HepG2 (cell line): Measurements from ENCODE around the gene CSDE1. TPM values are rescaled to one million over a fixed set of nuclear protein-coding genes. Genes with fewer than 3 reads are reported as not detected.

Experiments
- AGO2 ChIP-seq: fragments of 200-400 bp; formaldehyde crosslinking; optimal IDR thresholded peaks from 2 replicates; pipeline ENCODE3; 2017; ENCODE audit warnings: mild to moderate bottlenecking, low read depth, low read length, moderate library complexity
- CEBPB ChIP-seq: IDR thresholded peaks from 2 replicates; pipeline ENCODE4 v1.6.1; 2011; ENCODE audit warnings: low read depth, low read length, improper control_type of control experiment, borderline replicate concordance
- EP300 ChIP-seq, 3 experiments: sonication (generic) in 1 of 3; formaldehyde crosslinking in 1 of 3; IDR thresholded peaks; 2 replicates each; pipeline versions ENCODE4 v1.5.1 to v1.6.1; 2011 to 2020; ENCODE audit warnings: low read depth in 2 of 3, low read length in 2 of 3, borderline replicate concordance in 1 of 3, improper control_type of control experiment in 1 of 3, mild to moderate bottlenecking in 1 of 3, missing genetic modification reagents in 1 of 3, moderate library complexity in 1 of 3
- FOXK1 ChIP-seq: sonication (generic); formaldehyde crosslinking; IDR thresholded peaks from 2 replicates; pipeline ENCODE4 v1.4.0; 2020; ENCODE audit warnings: low read depth, missing genetic modification reagents, borderline replicate concordance
- GABPA ChIP-seq, 2 experiments: IDR thresholded peaks; 2 replicates each; pipeline ENCODE4 v1.6.1; 2011 to 2016; ENCODE audit warnings: low read depth in 2 of 2, low read length in 1 of 2, missing biosample characterization in 1 of 2, missing genetic modification characterization in 1 of 2
- HIC2 ChIP-seq: sonication (generic); formaldehyde crosslinking; IDR thresholded peaks from 2 replicates; pipeline ENCODE4 v1.9.0; 2022; ENCODE audit warnings: low read depth, missing genetic modification reagents
- MIER2 ChIP-seq: IDR thresholded peaks from 2 replicates; pipeline ENCODE4 v1.6.1; 2016; ENCODE audit warnings: missing biosample characterization, missing genetic modification reagents
- MTF1 ChIP-seq: sonication (generic); formaldehyde crosslinking; IDR thresholded peaks from 2 replicates; pipeline ENCODE4 v1.5.0; 2020; ENCODE audit warnings: missing genetic modification reagents
- MYC ChIP-seq: sonication (generic); formaldehyde crosslinking; IDR thresholded peaks from 2 replicates; pipeline ENCODE4 v1.9.0; 2021; ENCODE audit warnings: missing genetic modification reagents, borderline replicate concordance
- NR2F1 ChIP-seq, 2 experiments: fragments of 450-650 bp in 1 of 2; formaldehyde crosslinking in 1 of 2; IDR thresholded peaks; 2 replicates each; pipeline versions ENCODE4 v1.5.0 to v1.6.1; 2016 to 2020; ENCODE audit warnings: mild to moderate bottlenecking in 1 of 2, missing compliant biosample characterization in 1 of 2, missing genetic modification reagents in 1 of 2, moderate library complexity in 1 of 2
- RAD21 ChIP-seq: fragments of 450-650 bp; formaldehyde crosslinking; IDR thresholded peaks from 2 replicates; pipeline ENCODE4 v1.5.0; 2020; ENCODE audit warnings: mild to moderate bottlenecking
- RXRB ChIP-seq: IDR thresholded peaks from 2 replicates; pipeline ENCODE4 v1.6.1; 2016; ENCODE audit warnings: borderline replicate concordance, missing genetic modification reagents, missing compliant biosample characterization
- SOX13 ChIP-seq, 3 experiments: fragments of 450-650 bp in 1 of 3; sonication (generic) in 1 of 3; formaldehyde crosslinking in 1 of 3; IDR thresholded peaks in 2 of 3; conservative IDR thresholded peaks in 1 of 3; 2 replicates each; pipeline versions ENCODE4 v1.5.0 to v1.6.1; 2016 to 2020; ENCODE audit warnings: antibody characterized with exemption in 1 of 3, mild to moderate bottlenecking in 1 of 3, missing compliant biosample characterization in 1 of 3, missing genetic modification reagents in 1 of 3, moderate library complexity in 1 of 3
- TRIM24 ChIP-seq: sonication (generic); formaldehyde crosslinking; IDR thresholded peaks from 2 replicates; pipeline ENCODE4 v1.8.0; 2022; ENCODE audit warnings: mild to moderate bottlenecking, missing genetic modification reagents
- XRCC5 ChIP-seq: fragments of 200-400 bp; formaldehyde crosslinking; optimal IDR thresholded peaks from 2 replicates; pipeline ENCODE3; 2017; ENCODE audit warnings: mild to moderate bottlenecking, low read length
- ZNF230 ChIP-seq: sonication (generic); formaldehyde crosslinking; IDR thresholded peaks from 2 replicates; pipeline ENCODE4 v1.4.0; 2020; ENCODE audit warnings: mild to moderate bottlenecking, missing genetic modification reagents
- ZNF639 ChIP-seq: conservative IDR thresholded peaks from 2 replicates; pipeline ENCODE4 v1.6.1; 2018; ENCODE audit warnings: missing genetic modification reagents
- ZNF792 ChIP-seq: IDR thresholded peaks from 2 replicates; pipeline ENCODE4 v1.6.1; 2016
- ZNF883 ChIP-seq: sonication (generic); formaldehyde crosslinking; IDR thresholded peaks from 2 replicates; pipeline ENCODE4 v1.5.1; 2020; ENCODE audit warnings: mild to moderate bottlenecking, missing genetic modification reagents; ENCODE audit errors: not compliant biosample characterization
- polyA plus RNA-seq, 8 experiments: library from polyadenylated mRNA; depleted of rRNA in 3 of 8; stranded (reverse) in 7 of 8; unstranded in 1 of 8; fragments of >200 nt; fragmentation: Illumina TruSeq in 4 of 8; extraction: Trizol in 4 of 8; gene quantifications; 2 replicates each; pipeline versions ENCODE4 v1.2.1 to v1.2.3, GENCODE V29; 2011 to 2016; ENCODE audit warnings: low read depth in 4 of 8, missing spikeins in 1 of 8, mixed read lengths in 1 of 8; ENCODE audit not compliant: insufficient read depth in 1 of 8
- total RNA-seq, 5 experiments: library from RNA; depleted of rRNA; stranded (reverse); fragments of >200 nt; fragmentation: Illumina TruSeq; extraction: Trizol; gene quantifications; 2 replicates each; pipeline ENCODE4 v1.2.3, GENCODE V29; 2016; ENCODE audit warnings: low read depth in 1 of 5
- TF ChIP-seq, protein P1 (sequence below): fragments of 450-650 bp; IDR thresholded peaks from 2 replicates; pipeline ENCODE4 v1.6.1; 2017
- TF ChIP-seq, protein P2 (sequence below): sonication (generic); formaldehyde crosslinking; IDR thresholded peaks from 2 replicates; pipeline ENCODE4 v1.8.0; 2022; ENCODE audit warnings: mild to moderate bottlenecking, missing genetic modification reagents

Gene CSDE1
- total and polyA plus RNA-seq, 2 of the 13 experiments (the other 11 are each of a cell fraction or from before 2014, with no cell fraction given) = 150 to 313 TPM

GRCh38 chr1:114716304-114717170 lies 41.2 kb downstream of the CSDE1 start, which contains the start of gene NRAS (continued):
- TF ChIP-seq MTF1 (no peak), RAD21 (peak; percentile 21; the same call in 1 of the 2 replicates), SOX13 (IDR thresholded peaks at IDR 0.05) (0 out of 2 replicates have a peak, but pooled peaks have one; percentile 34), SOX13 (CRISPR knock-in tag; conservative IDR thresholded peaks at IDR 0.05 in 1 of 2, IDR thresholded peaks at IDR 0.05 in 1 of 2) (peak in 1 of 2 experiments; percentile 44; a peak in 3 of 4 replicates), RXRB (CRISPR knock-in tag) (peak; percentile 64; the same call in 1 of the 2 replicates), ZNF883 (CRISPR knock-in tag) (no peak), FOXK1 (CRISPR knock-in tag) (peak; percentile 76; the same call in 1 of the 2 replicates), ZNF639 (CRISPR knock-in tag) (peak; percentile 61; the same call in 1 of the 2 replicates), CEBPB (no peak), NR2F1 (CRISPR knock-in tag; IDR thresholded peaks at IDR 0.05) (0 out of 4 replicates have a peak, but pooled peaks of 1 of the 2 experiments have one; percentile 4), AGO2 (peak; percentile 99), ZNF230 (CRISPR knock-in tag) (no peak), ZNF792 (CRISPR knock-in tag) (0 out of 2 replicates have a peak, but pooled peaks have one; percentile 65), GABPA (IDR thresholded peaks at IDR 0.05; ENCODE audit: low read depth, low read length) (peak; percentile 73), GABPA (CRISPR knock-in tag; IDR thresholded peaks at IDR 0.05; ENCODE audit: low read depth) (peak; percentile 95), TRIM24 (CRISPR knock-in tag) (no peak), MYC (CRISPR knock-in tag) (peak; percentile 99), EP300 (IDR thresholded peaks at IDR 0.05; ENCODE audit: low read depth in 2 of 2, low read length in 2 of 2) (peak in 1 of 2 experiments; percentile 54; a peak in 1 of 4 replicates), EP300 (CRISPR knock-in tag; IDR thresholded peaks at IDR 0.05; ENCODE audit: borderline replicate concordance) (peak; percentile 10; the same call in 1 of the 2 replicates), HIC2 (CRISPR knock-in tag) (no peak), MIER2 (no peak; the same call in 1 of the 2 replicates), XRCC5 (no peak)
- TF ChIP-seq, protein P1, sequence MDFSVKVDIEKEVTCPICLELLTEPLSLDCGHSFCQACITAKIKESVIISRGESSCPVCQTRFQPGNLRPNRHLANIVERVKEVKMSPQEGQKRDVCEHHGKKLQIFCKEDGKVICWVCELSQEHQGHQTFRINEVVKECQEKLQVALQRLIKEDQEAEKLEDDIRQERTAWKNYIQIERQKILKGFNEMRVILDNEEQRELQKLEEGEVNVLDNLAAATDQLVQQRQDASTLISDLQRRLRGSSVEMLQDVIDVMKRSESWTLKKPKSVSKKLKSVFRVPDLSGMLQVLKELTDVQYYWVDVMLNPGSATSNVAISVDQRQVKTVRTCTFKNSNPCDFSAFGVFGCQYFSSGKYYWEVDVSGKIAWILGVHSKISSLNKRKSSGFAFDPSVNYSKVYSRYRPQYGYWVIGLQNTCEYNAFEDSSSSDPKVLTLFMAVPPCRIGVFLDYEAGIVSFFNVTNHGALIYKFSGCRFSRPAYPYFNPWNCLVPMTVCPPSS = no peak
- TF ChIP-seq, protein P2, sequence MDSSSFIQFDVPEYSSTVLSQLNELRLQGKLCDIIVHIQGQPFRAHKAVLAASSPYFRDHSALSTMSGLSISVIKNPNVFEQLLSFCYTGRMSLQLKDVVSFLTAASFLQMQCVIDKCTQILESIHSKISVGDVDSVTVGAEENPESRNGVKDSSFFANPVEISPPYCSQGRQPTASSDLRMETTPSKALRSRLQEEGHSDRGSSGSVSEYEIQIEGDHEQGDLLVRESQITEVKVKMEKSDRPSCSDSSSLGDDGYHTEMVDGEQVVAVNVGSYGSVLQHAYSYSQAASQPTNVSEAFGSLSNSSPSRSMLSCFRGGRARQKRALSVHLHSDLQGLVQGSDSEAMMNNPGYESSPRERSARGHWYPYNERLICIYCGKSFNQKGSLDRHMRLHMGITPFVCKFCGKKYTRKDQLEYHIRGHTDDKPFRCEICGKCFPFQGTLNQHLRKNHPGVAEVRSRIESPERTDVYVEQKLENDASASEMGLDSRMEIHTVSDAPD (CRISPR knock-in tag) = no peak
